DMS114 treated with DMSO at 0.1 percent for 48 hours (cell line): ENCODE data around the gene HDAC9.
A peak's percentile ranks its signal among the peaks of the same experiment; 100 is the strongest.
"Not testable (repeated sequence)": the region's sequence is repeated elsewhere in the genome, so short reads cannot be mapped to it uniquely, and the experiment has no call there.

Source experiments
- DNase-seq: peaks from one replicate; lab custom pipeline; 2025; ENCODE audit not compliant: unreplicated experiment; lab: John Stamatoyannopoulos, UW

Gene HDAC9

DNA sequence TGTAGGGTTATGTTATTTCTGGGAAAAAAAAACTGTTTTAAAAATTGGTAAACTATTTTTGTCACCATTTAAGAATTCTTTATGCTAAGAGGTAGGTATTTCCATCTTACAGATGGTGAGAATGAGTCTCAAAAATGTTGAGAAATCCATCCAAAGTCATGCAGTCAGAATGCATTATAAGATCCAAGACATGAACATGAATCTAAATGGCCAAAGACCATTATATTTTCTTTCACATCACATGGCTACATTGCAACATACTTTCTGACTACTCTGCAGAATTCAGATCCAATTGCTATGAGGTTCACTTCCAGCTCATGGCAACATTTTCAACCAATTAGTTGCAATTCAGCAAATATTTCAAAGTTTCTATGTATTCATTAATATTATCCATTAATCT lies 440.7 kb downstream of the HDAC9 start:
- no peak for DNase-seq

DNA sequence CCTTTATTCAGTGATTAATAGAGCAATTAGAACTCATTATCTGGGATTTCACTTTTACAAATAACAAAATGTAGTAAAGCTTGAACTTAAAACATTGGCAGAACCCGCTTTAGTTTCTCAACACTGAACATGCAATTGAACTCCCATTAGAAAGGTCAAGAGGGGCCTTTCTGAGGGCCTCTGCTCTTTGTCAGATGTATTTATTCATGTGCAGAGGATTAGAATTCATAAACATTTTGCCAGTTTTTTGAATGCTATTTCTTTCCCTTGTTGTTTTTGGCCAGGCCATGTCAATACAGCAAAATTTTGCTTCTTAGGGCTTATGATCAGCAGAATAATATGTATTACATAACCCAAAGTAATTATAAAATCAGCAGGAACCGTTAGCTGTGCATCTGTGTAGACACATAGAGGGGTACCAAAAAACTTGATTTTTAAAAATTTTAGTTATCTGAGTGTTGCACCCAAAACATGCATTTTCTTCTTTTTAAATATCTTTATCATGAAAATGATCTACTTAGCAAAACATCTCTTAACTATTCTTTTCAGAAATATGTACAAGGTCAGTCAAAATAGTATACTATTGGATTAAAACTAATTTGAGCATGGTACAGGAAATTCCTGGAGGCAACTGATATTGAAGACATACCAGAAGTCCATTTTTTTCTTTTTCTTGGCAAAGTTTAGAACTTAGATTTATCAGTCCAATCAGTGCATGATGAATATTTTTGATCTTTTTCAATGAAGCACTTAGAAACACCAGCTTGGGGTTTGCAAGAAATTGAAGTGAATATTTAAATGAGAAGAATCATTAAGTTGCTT lies 444.4 kb downstream of the HDAC9 start:
- DNase-seq = no peak

DNA sequence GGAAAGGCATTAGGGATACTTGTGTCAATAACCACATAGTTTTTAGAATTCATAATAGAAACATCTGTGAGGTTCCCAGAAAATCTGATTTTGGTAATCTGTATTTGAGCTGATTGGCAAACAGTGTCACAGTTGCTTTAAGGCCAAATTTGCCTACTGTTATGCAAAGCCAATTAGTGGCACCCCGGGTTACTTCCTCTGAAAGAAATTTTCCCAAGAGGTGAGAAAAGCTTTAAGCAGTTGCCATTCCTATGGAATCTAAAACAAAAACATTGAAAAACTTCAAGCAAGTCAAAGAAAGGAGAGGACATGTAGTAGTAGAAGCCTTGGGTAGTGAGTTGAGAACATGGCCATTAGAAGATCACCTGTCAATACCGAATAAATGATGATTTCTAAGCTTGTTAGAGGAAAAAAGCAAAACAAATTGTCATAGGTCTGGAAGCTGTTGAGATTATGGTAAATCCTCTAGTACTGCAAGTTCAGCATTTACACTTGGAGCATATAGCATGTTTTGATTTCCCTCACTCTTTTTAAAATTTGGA lies 445.1 kb downstream of the HDAC9 start:
- DNase-seq = no peak

DNA sequence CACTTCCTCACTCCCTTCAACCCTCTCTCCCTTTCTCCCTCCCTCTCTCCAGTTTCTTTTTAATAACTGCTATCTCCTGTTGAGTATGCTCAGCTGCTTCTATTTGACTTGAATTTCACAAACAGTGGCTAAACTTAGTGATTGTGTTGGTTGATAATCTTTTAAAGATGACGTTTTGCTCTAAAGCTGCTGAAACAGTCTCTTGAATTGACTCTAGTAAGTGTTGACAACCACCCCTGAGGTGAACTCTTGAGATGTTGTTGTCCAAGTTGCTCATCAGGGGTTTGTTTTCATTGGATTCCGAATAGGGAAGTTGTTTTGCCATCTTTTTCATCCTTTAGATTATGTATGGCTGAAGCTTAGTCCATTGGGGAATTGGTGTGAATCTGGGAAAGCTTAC lies 445.7 kb downstream of the HDAC9 start:
- no peak for DNase-seq

DNA sequence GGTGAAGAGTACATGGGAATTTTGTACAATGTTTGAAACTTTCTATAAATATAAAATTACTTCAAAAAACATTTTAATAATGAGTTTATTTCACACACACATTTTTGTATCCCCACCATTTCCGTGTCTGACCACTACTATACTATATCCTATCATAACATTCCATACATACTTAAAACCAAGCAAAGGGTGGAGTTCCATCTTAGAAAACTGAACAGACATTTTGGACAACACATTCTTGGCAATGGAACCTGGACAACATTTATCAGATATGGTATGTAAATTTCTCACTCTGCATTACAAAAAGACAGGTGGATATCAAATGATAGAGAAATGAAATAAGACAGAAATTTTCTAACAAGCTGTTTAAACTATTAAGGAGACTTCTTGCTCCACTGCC lies 453.0 kb downstream of the HDAC9 start:
- DNase-seq = no peak

DNA sequence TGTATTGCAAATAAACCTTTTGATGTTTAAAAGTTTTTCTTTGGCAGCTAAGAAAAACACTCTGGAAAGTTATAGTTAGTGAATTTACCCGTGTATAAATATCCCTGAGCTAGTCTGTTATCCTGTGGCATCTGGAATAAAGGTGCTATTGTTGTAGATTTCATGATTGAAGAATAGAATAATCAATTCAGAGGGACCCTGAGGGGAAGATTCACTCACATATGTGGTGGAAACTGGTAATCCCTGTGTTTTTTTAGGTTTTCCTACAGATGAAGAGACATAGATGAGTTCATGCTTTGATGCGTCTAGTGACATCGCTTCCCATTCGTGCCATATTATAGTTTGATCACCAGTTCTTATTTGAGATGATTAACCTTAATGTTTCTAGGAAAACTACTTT lies 457.3 kb downstream of the HDAC9 start:
- no peak for DNase-seq

DNA sequence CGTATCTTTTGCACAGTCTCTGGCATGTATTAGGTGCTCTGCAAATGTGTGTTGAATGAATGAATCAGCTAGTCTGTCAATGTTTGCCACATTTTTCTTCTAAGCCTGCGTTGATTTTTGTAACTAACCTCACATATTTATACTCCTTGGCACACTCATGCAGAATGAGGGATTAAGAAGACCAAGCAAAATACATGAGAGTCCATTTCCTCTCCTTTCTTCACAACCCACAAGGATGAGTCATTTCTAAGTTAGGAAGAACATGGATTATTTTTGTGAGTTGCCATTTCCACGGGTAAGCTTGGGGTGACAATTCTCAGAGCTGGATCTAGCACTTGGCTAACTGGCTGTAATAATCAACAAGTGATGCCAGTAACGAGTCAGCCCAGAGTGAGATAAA lies 463.1 kb downstream of the HDAC9 start:
- DNase-seq = no peak

DNA sequence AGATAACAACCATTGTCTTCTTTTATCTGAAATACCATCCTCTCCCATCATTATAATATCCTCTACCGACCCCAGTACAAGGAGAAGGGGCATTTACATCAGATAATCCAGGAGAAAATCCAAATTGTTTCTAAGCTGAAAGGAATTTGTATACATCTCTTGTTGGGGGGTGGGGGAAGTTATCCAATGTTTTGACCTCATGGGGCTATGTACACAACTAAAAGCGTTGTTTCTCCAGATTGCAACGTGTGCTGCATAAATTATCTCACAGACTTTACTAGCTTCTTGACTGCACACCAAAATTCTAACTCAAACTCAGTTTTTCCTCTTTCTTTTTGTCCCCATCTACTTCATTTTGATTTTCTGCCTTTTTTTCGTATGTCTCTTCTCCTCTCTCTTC lies 465.2 kb downstream of the HDAC9 start:
- no peak for DNase-seq

DNA sequence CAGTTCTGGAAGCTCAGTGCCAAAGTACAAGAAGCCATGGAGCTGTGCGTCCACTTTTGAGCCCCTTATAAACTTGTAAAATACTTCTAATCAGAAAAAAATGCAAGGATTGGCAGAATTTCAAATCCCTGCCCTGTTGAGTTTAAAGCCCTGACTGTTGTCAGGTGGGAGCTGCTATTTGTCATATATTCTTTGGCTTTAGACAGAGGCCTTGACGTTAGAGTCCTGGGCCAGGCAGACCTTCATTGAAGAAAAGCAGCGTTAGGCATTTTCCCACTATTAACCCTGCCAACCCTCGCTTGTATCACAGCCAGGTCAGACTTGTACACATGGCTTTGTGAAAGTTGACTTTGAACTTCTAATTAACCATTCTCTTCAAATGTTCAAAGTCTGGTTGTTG lies 466.5 kb downstream of the HDAC9 start:
- no peak for DNase-seq

DNA sequence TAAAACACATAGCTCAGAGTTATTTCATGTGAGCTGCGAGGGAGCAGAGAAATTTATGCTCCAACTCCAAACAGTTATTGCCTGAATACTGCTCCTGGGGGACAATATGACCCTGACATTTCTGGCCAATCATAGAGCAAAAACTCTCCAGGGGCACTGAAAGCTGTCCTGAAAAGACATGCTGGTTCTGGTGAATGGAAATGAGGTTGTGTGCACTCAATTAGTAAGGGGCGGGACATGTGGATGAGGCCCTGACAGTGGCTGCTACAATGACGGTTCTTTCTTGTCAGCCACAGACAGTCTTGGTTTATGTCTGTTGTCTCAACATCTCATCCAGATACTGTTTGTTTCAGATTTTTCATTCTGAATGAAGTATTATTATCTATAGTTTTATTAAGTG lies 470.1 kb downstream of the HDAC9 start:
- no peak for DNase-seq

DNA sequence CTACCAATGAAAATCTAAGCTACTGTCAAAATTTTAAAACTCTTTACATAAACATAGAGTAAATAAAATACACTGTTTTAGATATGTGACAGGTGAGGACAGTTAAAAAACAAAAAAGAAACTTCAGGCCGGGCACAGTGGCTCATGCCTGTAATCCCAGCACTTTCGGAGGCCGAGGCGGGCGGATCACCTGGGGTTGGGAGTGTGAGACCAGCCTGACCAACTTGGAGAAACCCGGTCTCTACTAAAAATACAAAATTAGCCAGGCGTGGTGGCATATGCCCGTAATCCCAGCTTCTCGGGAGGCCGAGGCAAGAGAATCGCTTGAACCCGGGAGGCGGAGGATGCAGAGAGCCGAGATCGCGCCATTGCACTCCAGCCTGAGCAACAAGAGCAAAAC lies 472.2 kb downstream of the HDAC9 start:
- DNase-seq = not testable (repeated sequence)

DNA sequence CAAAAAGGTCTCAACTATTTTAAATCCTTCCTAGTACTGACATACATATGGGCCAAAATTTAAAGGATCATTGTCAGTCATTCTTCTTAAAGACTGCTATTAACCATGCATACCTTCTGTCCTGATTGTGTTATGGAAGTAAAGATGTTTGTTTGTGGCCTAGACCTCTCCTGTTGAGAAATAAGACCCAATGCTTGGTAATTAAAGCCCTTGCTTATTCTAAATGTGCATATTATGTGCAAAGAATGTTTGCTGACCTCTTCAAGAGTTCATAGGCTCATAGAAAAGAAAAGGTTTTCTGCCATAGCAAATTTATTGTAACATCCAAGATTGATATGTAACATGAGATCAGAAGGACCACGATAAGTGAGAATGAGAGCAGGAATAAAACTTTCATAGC lies 476.3 kb downstream of the HDAC9 start:
- DNase-seq = no peak

DNA sequence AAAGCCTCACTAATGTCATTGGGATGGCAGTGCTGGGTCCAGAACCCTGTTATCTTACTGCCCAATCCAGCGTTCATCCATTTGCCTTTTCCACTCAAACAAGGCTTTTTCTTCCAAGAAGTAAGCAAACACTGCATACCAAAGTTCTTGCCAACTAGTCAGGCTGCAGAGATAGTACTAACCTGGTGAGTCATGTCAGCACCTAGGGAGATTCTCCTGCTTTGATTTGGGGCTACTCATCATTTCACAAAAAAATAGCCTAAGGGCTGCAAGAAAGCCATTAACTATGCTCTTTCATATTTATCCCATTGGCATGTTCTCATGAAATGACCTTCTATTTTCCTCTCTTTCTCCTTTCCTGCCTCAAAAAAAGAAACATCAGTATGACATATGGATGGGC lies 479.3 kb downstream of the HDAC9 start:
- DNase-seq = no peak

DNA sequence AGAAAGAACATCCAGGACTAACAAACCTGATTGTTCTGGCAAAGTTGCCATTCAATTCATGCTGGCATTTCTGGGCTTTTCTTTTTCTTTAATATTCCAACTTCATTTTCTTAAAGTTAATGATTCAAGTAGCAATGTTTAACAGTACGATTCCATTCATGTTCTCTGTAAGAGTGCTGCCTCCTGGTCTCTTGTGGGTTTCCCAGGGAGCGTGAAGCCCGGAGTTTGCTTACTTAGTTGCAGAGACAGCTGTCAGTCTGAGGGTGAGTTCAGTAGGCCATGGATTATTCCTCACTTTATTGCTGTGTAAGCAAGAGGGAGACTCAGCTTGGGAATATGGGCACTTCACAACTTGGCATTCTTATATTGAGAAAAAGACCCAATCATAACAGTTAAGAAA lies 479.7 kb downstream of the HDAC9 start:
- no peak for DNase-seq

DNA sequence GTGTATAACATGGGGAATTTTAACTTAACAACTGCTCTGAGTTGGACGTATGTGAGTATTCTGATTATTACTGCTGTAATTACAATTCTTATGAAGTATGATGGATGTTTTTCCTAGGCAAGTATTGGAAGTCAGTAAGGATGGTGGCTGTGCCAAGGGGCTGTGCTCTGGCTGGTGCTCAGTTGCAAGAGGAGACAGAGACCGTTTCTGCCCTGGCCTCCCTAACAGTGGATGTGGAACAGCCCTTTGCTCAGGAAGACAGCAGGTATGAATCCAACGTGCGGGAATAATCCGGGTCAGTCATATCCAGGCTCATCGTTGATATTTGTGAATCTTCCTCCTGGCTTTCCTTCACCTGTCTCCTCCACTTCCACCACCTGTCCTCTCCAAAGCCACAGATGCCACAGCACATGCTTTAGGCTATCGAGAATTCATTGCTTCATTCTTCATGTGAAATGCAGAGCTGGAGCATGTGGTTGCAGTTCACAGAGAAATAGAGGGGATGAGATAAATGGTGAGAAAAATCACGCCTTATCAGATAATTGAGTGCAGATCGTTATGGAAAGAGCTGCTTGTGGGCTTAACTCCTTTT lies 480.2 kb downstream of the HDAC9 start:
- no peak for DNase-seq

DNA sequence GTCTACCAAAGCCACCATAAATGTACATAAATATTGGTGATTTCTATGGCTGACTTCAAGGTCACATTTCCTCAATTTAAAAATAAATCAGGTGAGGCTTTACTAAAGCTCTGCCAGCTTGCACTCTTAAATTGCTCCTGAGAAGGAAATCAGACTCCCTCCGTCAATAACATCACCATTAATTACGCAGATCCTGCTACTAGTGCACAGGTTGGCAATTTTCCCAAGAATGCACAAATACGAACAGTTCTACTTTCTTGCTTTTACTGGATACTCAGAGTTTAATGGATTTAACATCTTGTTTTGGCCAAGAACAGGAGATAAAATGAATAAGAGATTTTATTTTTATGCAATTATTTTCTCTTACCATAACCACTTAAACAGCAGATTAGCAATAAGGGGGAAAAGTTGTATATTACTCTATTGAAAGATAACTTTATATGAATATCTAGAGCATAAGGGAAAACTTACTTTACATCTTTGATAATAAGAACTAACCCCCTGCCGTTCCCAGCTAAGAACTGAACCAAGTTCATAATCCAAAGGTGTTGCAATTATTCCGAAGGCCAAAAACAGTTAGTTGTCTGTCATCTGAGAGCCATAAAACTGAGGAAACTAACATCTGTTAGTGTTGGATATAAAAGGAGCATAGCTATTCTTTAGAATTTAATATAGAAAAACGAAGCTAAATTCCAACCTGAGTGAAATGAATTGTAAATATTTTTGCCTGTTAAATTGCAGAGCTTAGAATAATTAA lies 481.3 kb downstream of the HDAC9 start:
- no peak for DNase-seq

DNA sequence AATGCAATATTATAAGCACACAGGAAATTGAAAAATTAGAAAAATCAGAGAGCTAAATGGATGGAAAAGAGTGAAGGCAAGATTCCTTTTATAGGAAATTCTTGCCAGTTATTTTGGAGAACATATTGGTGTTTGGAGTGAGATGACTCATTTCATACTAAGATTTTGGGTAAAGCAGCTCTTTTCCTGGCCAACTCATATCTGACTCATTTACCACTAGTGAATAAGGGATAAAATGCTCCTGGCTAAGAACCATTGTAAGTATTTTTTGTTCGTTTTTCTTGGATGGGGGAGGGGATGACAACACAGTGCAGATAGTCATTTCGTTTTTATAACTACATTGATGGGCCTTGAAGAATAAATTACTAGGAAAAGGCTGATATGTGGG lies 482.6 kb downstream of the HDAC9 start:
- no peak for DNase-seq

DNA sequence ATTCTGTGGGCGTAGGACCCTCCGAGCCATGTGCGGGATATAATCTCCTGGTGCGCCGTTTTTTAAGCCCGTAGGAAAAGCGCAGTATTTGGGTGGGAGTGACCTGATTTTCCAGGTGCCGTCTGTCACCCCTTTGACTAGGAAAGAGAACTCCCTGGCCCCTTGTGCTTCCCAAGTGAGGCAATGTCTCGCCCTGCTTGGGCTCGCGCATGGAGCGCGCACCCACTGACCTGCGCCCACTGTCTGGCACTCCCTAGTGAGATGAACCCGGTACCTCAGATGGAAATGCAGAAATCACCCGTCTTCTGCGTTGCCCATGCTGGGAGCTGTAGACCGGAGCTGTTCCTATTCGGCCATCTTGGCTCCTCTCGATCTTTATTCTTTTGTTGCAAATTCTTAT lies 495.2 kb downstream of the HDAC9 start:
- DNase-seq = not testable (repeated sequence)

DNA sequence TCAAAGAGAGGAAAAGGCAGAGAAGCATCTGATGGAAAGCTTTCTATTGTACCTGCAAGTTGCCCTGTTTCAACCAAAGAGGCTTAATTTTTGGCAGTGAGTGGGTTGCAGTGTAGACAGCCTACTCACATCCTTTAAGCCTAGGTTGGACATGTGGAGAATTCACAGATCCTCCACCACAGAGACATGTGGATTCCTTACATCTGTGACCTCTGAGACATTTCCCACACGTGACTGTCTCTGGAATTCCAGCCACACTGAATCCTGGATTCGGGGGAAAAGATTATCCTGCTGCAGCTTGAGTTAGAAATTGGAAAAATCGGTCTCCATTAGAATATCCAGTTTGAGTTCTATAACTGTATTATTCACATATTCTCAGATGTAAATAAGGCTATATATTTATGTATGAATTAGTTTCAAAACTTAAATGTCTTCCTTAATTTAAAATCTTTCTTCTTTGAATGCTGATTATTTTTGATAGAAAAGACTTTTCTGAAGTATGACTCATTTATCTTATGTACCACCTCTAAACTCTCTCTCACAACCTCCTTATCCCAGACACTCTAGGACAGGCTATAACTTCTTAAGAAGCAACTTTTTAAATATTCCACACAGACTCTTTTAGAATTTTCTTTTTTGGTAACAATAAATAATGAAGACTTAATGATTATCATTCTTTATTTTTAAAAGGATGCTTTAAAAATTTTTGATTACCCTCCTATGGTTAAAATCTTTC lies 498.6 kb downstream of the HDAC9 start:
- DNase-seq = no peak

DNA sequence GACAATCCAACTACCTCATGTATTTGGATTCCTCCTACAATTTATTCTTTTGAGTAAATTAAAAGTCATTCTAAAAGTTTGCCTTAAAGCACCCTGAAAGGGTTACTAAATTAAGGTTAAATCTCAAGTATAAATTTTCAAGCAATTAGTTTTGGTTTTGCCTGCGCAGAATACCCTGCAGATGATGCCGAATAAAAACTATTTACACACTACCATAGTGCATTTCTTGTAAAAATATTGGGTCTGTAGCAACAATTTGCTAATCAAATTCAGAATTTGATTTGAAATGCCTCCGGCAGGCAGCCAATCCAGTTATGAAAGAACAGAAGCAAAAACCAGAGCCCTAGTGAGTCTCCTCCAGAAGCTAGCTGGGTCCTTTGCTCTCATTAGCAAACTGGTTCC lies 499.7 kb downstream of the HDAC9 start:
- peak; percentile 9 for DNase-seq

DNA sequence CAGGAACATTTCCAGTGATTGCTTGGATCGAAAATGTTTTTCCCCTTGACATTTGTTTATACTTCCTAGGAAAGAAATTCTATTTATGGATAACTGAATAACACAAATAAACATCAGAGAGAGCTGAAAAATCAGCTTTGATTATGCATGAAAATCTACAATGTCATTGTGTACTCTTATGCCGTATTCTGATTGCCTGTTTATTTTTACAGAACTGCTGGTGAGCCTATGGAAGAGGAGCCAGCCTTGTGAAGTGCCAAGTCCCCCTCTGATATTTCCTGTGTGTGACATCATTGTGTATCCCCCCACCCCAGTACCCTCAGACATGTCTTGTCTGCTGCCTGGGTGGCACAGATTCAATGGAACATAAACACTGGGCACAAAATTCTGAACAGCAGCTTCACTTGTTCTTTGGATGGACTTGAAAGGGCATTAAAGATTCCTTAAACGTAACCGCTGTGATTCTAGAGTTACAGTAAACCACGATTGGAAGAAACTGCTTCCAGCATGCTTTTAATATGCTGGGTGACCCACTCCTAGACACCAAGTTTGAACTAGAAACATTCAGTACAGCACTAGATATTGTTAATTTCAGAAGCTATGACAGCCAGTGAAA lies 500.4 kb downstream of the HDAC9 start:
- DNase-seq = peak; percentile 14
